ENCODE measurements around the gene HIP1R.

- TF ChIP-seq EZH2 (IDR thresholded peaks at IDR 0.05; ENCODE audit: insufficient read depth, poor library complexity, severe bottlenecking) (no peak), EZH2phosphoT487 (IDR thresholded peaks at IDR 0.05; ENCODE audit: insufficient read depth, low read depth) (no peak)
Observed at GRCh38 chr12:122873540-122873939, 38.3 kb downstream of the HIP1R start.

All from GM23248 (cell line).